ENCODE results near the gene FAM3A. TPM values are rescaled to one million over a fixed set of nuclear protein-coding genes. Genes with fewer than 3 reads are reported as not detected.

The FAM3A gene
- total RNA-seq, 4 donors from 2014 or later: 10.1 to 49.7 (median 38.3) TPM

GRCh38 chrX:154534526-154535322, 18.7 kb upstream of the FAM3A start:
- no peak for TF ChIP-seq CTCF (IDR thresholded peaks at IDR 0.05; ENCODE audit: low read depth)

GRCh38 chrX:154532690-154533089, 16.7 kb upstream of the FAM3A start:
- TF ChIP-seq CTCF (IDR thresholded peaks at IDR 0.05; ENCODE audit: low read depth): no peak

- TF ChIP-seq CTCF (IDR thresholded peaks at IDR 0.05; ENCODE audit: low read depth): no peak
Observed at GRCh38 chrX:154531626-154532025, 15.6 kb upstream of the FAM3A start.

DNA sequence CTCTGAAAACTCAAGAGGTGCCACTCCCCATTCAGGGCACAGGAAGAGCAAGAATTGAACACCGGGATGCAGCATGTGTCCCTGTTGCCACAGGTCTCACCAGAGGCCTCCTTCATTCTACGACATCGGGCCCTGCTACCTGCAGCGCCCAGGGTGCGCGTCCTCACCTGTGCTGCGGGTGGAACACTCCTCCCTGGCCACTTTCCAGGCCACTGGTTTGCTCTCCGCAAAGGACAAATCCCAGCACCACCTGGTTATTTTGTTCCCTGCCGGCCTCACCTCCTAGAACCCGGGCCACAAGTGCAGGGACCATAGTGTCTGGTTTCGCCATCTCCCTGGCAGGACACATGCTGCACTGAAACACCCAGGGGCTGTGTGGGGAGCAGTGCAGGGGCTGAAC, 14.3 kb upstream of the FAM3A start:
- TF ChIP-seq CTCF (IDR thresholded peaks at IDR 0.05; ENCODE audit: low read depth): no peak

- no peak for TF ChIP-seq CTCF (IDR thresholded peaks at IDR 0.05; ENCODE audit: low read depth)
Observed at GRCh38 chrX:154529206-154529612, 13.2 kb upstream of the FAM3A start.

DNA sequence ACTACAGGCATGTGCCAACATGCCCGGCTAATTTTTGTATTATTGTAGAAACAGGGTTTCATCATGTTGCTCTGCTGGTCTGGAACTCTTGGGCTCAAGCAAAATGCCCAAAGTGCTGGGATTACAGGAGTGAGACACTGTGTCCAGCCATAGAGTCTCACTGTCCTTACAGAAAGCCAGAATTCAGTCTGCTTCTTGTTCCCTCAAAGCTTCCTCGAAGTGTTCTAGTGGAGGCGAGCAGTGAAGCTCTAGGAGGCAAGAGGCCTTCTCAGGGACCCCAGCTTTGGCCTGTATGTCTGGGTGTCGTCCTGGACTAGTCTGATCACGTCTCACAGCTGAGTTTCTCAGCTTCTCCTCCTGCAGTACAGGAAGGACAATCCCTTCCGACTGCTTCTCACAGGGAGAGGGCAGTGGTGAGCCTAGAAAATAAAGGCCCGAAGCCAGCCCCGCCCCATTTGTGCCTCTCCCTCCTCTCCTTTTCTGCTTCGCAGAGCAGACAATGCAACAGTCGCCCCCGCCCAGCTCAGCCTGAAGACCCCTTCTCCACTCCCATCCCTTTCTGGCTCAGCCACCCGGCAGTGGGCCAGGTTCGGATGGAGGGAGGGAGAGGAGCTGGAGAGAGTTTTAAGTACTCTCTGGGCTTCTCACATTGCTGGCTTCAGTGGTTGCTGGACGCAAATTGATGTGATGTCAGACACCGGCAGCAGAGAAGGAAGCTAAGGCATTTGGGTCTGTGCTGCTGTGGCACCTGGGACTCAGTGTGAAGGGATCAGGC, 11.1 kb upstream of the FAM3A start:
- TF ChIP-seq CTCF (IDR thresholded peaks at IDR 0.05; ENCODE audit: low read depth): no peak
